Cardiac fibroblast (primary cell): ENCODE results near the gene VGF.
A peak's percentile ranks its signal among the peaks of the same experiment; 100 is the strongest.

Experiments
- DNase-seq, 2 donors: peaks; one replicate each; pipeline versions ENCODE4 v3.0.0 to v3.0.0-alpha.2; 2010; ENCODE audit warnings: low read depth in 2 of 2
- H3K4me3 ChIP-seq, 2 donors: replicated peaks in 1 of 2; 1 replicate in 1 of 2; 2 replicates in 1 of 2; pipeline ENCODE4 v1.5.1; 2011; ENCODE audit warnings: low read depth in 2 of 2, low read length in 2 of 2, mild to moderate bottlenecking in 2 of 2, moderate library complexity in 1 of 2
- CTCF ChIP-seq: IDR thresholded peaks from one replicate; pipeline ENCODE4 v1.5.1; 2011; ENCODE audit warnings: low read depth, mild to moderate bottlenecking, low read length, inconsistent platforms

VGF gene

GRCh38 chr7:101198476-101198875 is 33.1 kb upstream of the VGF start:
- no peak for TF ChIP-seq CTCF

DNA sequence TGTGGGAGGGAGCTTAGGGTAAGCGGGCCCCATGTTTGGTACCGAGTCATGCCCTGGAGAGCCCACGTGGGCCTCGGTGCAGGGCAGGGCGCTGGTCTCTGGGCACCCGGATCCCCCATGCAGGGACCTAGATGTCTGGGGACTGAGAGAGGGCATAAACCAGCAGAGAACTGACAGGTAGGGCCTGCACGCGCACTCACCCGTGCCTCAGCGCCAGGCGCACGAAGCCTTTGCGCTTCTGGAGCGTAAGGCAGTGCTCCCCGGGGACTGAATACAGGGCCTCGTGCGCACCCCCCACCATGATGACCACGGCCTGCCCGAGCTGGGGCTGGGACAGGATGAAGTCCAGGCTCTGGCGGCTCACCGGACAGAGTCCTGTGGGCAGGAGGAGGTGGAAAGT is 32.6 kb upstream of the VGF start:
- TF ChIP-seq CTCF = no peak
- no peak for DNase-seq
- no peak overlapping the region for H3K4me3 ChIP-seq

More at GRCh38 chr7:101198476-101198875, 33.1 kb upstream of the VGF start:
- no peak for DNase-seq
- no peak overlapping the region for H3K4me3 ChIP-seq

DNA sequence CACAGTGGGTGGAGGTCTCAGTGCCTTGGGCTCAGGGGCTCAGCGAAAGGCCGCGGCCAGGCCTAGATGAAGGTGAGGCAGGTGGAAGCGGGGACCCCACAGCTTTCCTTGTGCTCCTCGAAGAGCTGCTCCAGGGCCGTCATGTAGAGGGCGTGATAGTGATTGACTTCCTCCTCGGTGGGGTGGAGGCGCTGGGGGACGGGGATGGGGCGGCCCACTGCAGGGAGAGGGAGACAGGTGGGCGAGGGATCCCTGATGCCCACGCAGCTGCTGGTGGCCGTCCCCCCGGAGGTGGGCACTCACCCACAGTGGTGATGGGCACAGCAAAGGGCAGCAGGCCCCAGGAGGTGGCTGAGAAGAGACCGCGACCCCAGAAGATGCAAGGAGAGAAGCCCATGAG is 30.5 kb upstream of the VGF start:
- TF ChIP-seq CTCF = no peak
- H3K4me3 ChIP-seq = no peak overlapping the region
- no peak for DNase-seq

DNA sequence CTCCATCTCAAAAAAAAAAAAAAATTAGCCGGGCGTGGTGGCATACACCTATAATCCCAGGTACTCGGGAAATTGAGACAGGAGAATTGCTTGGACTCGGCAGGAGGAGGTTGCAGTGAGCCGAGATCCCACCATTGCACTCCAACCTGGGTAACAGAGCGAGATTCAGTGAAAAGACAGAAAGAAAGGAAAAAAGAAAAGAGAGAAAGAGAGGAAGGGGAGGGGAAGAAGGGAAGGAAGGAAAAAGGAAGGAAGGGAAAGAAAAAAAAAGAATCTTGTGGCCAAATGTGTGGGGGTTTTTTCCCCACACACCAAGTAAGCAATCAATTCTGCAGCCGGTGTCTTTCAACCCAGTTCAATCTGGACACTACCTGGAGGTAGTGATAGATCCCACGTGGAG is 23.7 kb upstream of the VGF start:
- no peak overlapping the region for H3K4me3 ChIP-seq
- no peak for DNase-seq
- no peak for TF ChIP-seq CTCF

DNA sequence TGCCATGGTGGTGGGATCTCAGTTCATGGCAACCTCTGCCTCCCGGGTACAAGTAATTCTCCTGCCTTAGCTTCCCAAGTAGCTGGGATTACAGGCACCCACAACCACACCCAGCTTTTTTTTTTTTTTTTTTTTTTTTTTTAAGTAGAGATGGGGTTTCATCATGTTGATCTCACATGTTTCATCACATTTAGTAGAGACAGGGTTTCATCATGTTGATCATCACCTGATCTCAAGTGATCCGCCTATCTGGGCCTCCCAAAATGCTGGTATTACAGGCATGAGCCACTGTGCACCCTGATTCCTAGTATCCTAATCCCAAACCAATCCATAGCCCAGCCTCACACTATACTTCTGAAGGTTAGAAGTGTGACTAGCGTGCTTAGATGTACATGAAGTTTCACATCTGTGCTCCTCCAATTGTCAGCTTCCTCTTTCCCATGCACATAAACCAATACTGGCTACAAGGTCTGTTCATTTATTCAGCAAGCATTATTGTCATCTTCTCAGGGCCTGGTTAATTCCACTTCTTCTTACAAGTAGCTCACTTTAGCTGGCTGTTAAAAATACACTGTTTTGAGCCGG is 21.6 kb upstream of the VGF start:
- DNase-seq = no peak

DNA sequence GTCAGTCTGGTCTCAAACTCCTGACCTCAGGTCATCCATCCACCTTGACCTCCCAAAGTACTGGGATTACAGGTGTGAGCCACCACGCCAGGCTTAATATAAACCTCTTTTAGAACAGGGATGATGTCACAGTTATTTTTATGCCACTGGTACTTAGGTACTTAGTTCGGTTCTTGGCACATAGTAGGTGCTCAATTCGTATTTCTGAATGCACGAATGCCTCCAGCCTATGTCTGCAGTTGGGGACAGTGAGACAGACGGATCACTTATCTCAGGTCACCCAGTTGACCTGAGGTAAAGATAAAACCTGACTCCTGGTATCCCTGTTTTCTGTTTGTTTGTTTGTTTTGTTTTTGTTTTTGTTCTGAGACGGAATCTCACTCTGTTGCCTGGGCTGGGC is 20.8 kb upstream of the VGF start:
- TF ChIP-seq CTCF = no peak
- no peak for DNase-seq
- H3K4me3 ChIP-seq = no peak overlapping the region

More for the DNA sequence above, 21.6 kb upstream of the VGF start:
- H3K4me3 ChIP-seq = no peak overlapping the region
- no peak for TF ChIP-seq CTCF

- no peak overlapping the region for H3K4me3 ChIP-seq
- TF ChIP-seq CTCF = no peak
- peak in 1 of 2 donors; percentile 31 for DNase-seq
Measured at GRCh38 chr7:101185258-101185839, 20.0 kb upstream of the VGF start.
